Left lung (tissue), 10 donors: ENCODE measurements around the gene PKHD1. TPM values are rescaled to one million over a fixed set of nuclear protein-coding genes. Genes with fewer than 3 reads are reported as not detected.
"Not testable (repeated sequence)": the region's sequence is repeated elsewhere in the genome, so short reads cannot be mapped to it uniquely, and the experiment has no call there.

Experiments used
- ATAC-seq: fragments of 200-7000 bp; cut with Tn5 transposase; one replicate; pipeline ENCODE4 v1.9.1; 2020; ENCODE audit warnings: moderate library complexity
- DNase-seq, 4 donors: peaks; one replicate each; pipeline ENCODE4 v3.0.0-alpha.2; 2013 to 2020
- H3K27ac ChIP-seq, 2 donors: fragments of 200-600 bp; sonication (generic) in 1 of 2; one replicate each; pipeline versions ENCODE4 v1.5.0 to v1.8.0; 2020 to 2021
- H3K27me3 ChIP-seq, 2 donors: fragments of 200-600 bp; sonication (generic) in 1 of 2; one replicate each; pipeline versions ENCODE4 v1.5.0 to v1.8.0; 2020 to 2021
- H3K36me3 ChIP-seq, 2 donors: fragments of 200-600 bp; sonication (generic) in 1 of 2; one replicate each; pipeline versions ENCODE4 v1.5.0 to v1.8.0; 2020 to 2021
- H3K4me1 ChIP-seq, 2 donors: fragments of 200-600 bp; one replicate each; pipeline ENCODE4 v1.8.0; 2021
- H3K4me3 ChIP-seq, 2 donors: fragments of 200-600 bp; sonication (generic) in 1 of 2; one replicate each; pipeline versions ENCODE4 v1.5.0 to v1.8.0; 2020 to 2021; ENCODE audit warnings: mild to moderate bottlenecking in 1 of 2
- H3K9me3 ChIP-seq, 2 donors: fragments of 200-600 bp; sonication (generic) in 1 of 2; one replicate each; pipeline versions ENCODE4 v1.5.0 to v1.8.0; 2020 to 2021
- CTCF ChIP-seq, 2 donors: fragments of 200-600 bp; sonication (generic) in 1 of 2; IDR thresholded peaks; one replicate each; pipeline versions ENCODE4 v1.5.0 to v1.8.0; 2021; ENCODE audit warnings: antibody characterized with exemption in 2 of 2
- intact Hi-C, 2 donors: fragments of 100-400 bp; cut with DNase I; formaldehyde crosslinking; loops; one replicate each; pipeline versions ENCODE4 v1.11.2 to v1.14.2; 2022
- polyA plus RNA-seq, 6 donors: library from polyadenylated mRNA; unstranded; fragments of 120-200 nt; gene quantifications; one replicate each; pipeline ENCODE4 v1.2.1, GENCODE V29; 2013; ENCODE audit not compliant: insufficient read length in 6 of 6
- total RNA-seq, 2 donors: library from RNA; stranded (reverse); fragmentation: NEBNext Ultra II Directional; extraction: Animal tissue kit (Norgen Biotek cat#: 25700); gene quantifications; one replicate each; pipeline ENCODE4 v1.2.1, GENCODE V29; 2021
- donor health status: DM: no; HTN: yes; CAD: no.
- donor health status: DM: no; HTN: no; CAD: no.

The PKHD1 gene
- total and polyA plus RNA-seq, 8 donors: 0.29 to 7.9 (median 6.2) TPM

GRCh38 chr6:51986864-51987263 is 100.5 kb downstream of the PKHD1 start:
- Histone ChIP-seq H3K4me1 (no peaks in the 10 kb centered on the region), H3K27ac (no peak overlapping the region), H3K36me3 (no peaks in the 10 kb centered on the region), H3K27me3 (no peaks in the 10 kb centered on the region), H3K4me3 (no peak overlapping the region), H3K9me3 (no peaks in the 10 kb centered on the region)
- TF ChIP-seq CTCF (IDR thresholded peaks at IDR 0.05): no peak
- no peak for DNase-seq
- intact Hi-C loops: no loop called here
- no peak for ATAC-seq

GRCh38 chr6:51983564-51983963 is 103.8 kb downstream of the PKHD1 start:
- DNase-seq (no peak), ATAC-seq (no peak)
- Histone ChIP-seq H3K36me3 (no peaks in the 10 kb centered on the region), H3K27me3 (no peaks in the 10 kb centered on the region), H3K4me1 (no peaks in the 10 kb centered on the region), H3K9me3 (no peaks in the 10 kb centered on the region), H3K27ac (no peak overlapping the region), H3K4me3 (no peak overlapping the region)
- no peak for TF ChIP-seq CTCF (IDR thresholded peaks at IDR 0.05)
- intact Hi-C loops: no loop called here

GRCh38 chr6:51982695-51983094 is 104.7 kb downstream of the PKHD1 start:
- H3K27ac ChIP-seq, H3K4me3 ChIP-seq, H3K27me3 ChIP-seq, ATAC-seq, intact Hi-C loops, H3K36me3 ChIP-seq, DNase-seq, H3K4me1 ChIP-seq, H3K9me3 ChIP-seq: not testable (repeated sequence)

GRCh38 chr6:51976374-51976773 is 111.0 kb downstream of the PKHD1 start:
- H3K27me3 ChIP-seq: no peaks in the 10 kb centered on the region
- TF ChIP-seq CTCF (IDR thresholded peaks at IDR 0.05): no peak
- no peak for DNase-seq
- no peak overlapping the region for H3K4me3 ChIP-seq
- no peak for ATAC-seq
- H3K36me3 ChIP-seq: no peaks in the 10 kb centered on the region
- intact Hi-C loops: no loop called here
- no peaks in the 10 kb centered on the region for H3K9me3 ChIP-seq
- H3K4me1 ChIP-seq: no peaks in the 10 kb centered on the region
- H3K27ac ChIP-seq: no peak overlapping the region

GRCh38 chr6:51972659-51973058 is 114.8 kb downstream of the PKHD1 start:
- no peak for ATAC-seq
- intact Hi-C loops: no loop called here
- Histone ChIP-seq H3K27me3 (no peaks in the 10 kb centered on the region), H3K4me1 (no peaks in the 10 kb centered on the region), H3K36me3 (no peaks in the 10 kb centered on the region), H3K9me3 (no peaks in the 10 kb centered on the region), H3K27ac (no peak overlapping the region), H3K4me3 (no peak overlapping the region)
- DNase-seq: no peak
- no peak for TF ChIP-seq CTCF (IDR thresholded peaks at IDR 0.05)

GRCh38 chr6:51968265-51968664 is 119.1 kb downstream of the PKHD1 start:
- no peak for TF ChIP-seq CTCF (IDR thresholded peaks at IDR 0.05)
- Histone ChIP-seq H3K4me3 (no peak overlapping the region), H3K9me3 (no peaks in the 10 kb centered on the region), H3K27ac (no peak overlapping the region), H3K4me1 (no peaks in the 10 kb centered on the region), H3K36me3 (no peaks in the 10 kb centered on the region), H3K27me3 (no peaks in the 10 kb centered on the region)
- ATAC-seq: no peak
- intact Hi-C loops: no loop called here
- no peak for DNase-seq
